SJCRH30 (cell line): ENCODE results near the gene C1QTNF4. TPM values are rescaled to one million over a fixed set of nuclear protein-coding genes. Genes with fewer than 3 reads are reported as not detected.
"Not testable (repeated sequence)": the region's sequence is repeated elsewhere in the genome, so short reads cannot be mapped to it uniquely, and the experiment has no call there.

ENCODE experiments used
- DNase-seq, 2 experiments: peaks; one replicate each; pipeline ENCODE4 v3.0.0-alpha.2; 2015 to 2020
- H3K27ac ChIP-seq: fragments of 250-450 bp; sonication (Bioruptor Pico); 2 replicates; pipeline ENCODE4 v1.5.1; 2020; ENCODE audit warnings: mild to moderate bottlenecking, moderate library complexity
- H3K27me3 ChIP-seq: fragments of 250-450 bp; sonication (Bioruptor Pico); 2 replicates; pipeline ENCODE4 v1.5.1; 2020; ENCODE audit warnings: mild to moderate bottlenecking, moderate library complexity
- H3K36me3 ChIP-seq: fragments of 250-450 bp; sonication (Bioruptor Pico); 2 replicates; pipeline ENCODE4 v1.5.1; 2020; ENCODE audit warnings: mild to moderate bottlenecking, moderate library complexity
- H3K4me1 ChIP-seq: fragments of 250-450 bp; sonication (Bioruptor Pico); 2 replicates; pipeline ENCODE4 v1.5.1; 2020; ENCODE audit warnings: mild to moderate bottlenecking, moderate library complexity
- H3K4me3 ChIP-seq: fragments of 250-450 bp; sonication (Bioruptor Pico); 2 replicates; pipeline ENCODE4 v1.5.1; 2020; ENCODE audit warnings: mild to moderate bottlenecking, moderate library complexity
- H3K9me3 ChIP-seq: fragments of 250-450 bp; sonication (Bioruptor Pico); replicated peaks from 2 replicates; pipeline ENCODE4 v1.5.1; 2020; ENCODE audit warnings: mild to moderate bottlenecking, moderate library complexity
- total RNA-seq: library from RNA; depleted of rRNA; stranded (reverse); fragments of >200 nt; shearing (Covaris generic); gene quantifications from 2 replicates; pipeline ENCODE4 v1.2.3, GENCODE V29; 2014

The C1QTNF4 gene
- total RNA-seq, 1 experiment from 2014 or later = not detected

DNA sequence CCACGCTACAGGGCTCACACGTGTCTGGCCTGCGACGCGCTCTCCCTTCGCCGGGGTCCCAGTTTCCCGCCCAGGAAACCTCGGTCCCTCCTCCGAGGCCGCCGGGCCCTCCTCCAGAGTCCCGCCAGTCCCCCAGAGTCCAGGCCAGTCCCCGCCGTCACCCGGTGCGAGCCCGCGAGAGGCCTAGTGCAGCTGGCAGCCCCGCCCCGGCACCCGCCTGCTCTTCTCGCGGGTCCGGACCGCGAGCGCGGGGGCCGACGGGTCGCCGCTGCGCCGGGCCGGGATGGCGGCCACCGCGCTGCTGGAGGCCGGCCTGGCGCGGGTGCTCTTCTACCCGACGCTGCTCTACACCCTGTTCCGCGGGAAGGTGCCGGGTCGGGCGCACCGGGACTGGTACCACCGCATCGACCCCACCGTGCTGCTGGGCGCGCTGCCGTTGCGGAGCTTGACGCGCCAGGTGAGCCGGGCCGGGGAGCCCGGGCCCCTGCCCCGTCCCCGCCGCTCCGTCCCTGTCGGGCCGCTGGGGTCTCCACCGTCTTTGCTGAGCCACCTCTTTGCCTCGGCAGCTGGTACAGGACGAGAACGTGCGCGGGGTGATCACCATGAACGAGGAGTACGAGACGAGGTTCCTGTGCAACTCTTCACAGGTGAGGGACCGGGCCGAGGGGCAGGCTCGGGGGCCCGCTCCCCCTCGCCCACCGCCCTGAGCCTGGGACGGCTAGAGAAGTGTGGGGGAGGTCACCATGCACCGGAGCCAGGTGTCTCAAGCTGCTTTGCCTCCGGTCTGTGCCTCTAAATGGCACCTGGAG lies 28.7 kb downstream of the C1QTNF4 start, which contains the start of gene PTPMT1:
TSS of gene PTPMT1 (plus strand) at position 260 of the 809 bp plus-strand sequence. CDS start at position 284, 24 bp downstream.
- Histone ChIP-seq H3K36me3 (peaks cover 8% of the 10 kb centered on the region), H3K9me3 (no peaks in the 10 kb centered on the region), H3K27me3 (no peaks in the 10 kb centered on the region), H3K27ac (peak within 1 kb of the TSS; percentile 66), H3K4me1 (no peaks in the 10 kb centered on the region; the same call in 1 of the 2 replicates), H3K4me3 (peak within 1 kb of the TSS; percentile 85)
- DNase-seq = peak; percentile 85 to 88

DNA sequence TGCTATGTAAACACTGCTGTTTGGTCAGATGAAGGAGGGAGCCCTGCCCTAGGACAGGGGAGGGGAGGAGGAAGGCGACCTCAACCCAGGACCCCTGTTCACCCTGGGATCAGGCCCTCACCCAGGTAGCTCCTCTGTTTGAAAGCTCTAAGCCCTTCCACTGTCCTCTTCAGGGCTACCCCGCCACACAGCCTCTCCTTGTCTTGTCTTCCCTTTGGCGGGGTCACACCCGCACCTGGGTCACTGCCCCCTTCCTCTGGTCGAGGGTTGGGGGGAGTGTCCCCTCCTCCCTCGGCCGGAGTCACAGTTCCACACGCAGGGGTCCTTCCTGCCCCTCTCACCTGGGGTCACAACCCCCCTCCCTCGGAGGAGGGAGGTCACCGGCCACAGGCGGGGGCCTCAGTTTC lies 29.3 kb downstream of the C1QTNF4 start:
- peak in 1 of 2 experiments; percentile 22 for DNase-seq
- Histone ChIP-seq H3K36me3 (peaks cover 5% of the 10 kb centered on the region; the same call in 1 of the 2 replicates), H3K27ac (peak overlapping the region; percentile 66), H3K4me1 (no peaks in the 10 kb centered on the region; the same call in 1 of the 2 replicates), H3K27me3 (no peaks in the 10 kb centered on the region), H3K9me3 (no peaks in the 10 kb centered on the region), H3K4me3 (peak overlapping the region; percentile 85)

DNA sequence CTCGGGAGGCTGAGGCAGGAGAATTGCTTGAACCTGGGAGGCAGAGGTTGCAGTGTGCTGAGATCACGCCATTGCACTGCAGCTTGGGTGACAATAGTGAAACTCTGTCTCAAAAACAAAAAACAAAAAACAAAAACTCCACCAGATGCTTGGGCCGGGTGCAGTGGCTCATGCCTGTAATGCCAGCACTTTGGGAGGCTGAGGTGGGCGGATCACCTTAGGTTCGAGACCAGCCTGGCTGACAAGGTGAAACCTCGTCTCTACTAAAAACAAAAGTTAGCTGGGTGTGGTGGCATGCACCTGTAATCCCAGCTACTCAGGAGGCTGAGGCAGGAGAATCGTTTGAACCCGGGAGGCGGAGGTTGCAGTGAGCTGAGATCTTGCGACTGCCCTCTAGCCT lies 29.8 kb downstream of the C1QTNF4 start:
- not testable (repeated sequence) for DNase-seq, H3K27me3 ChIP-seq, H3K9me3 ChIP-seq, H3K4me1 ChIP-seq, H3K36me3 ChIP-seq, H3K4me3 ChIP-seq, H3K27ac ChIP-seq

- H3K4me1 ChIP-seq, H3K36me3 ChIP-seq, H3K4me3 ChIP-seq, H3K9me3 ChIP-seq, H3K27me3 ChIP-seq, H3K27ac ChIP-seq, DNase-seq: not testable (repeated sequence)
These were observed 31.8 kb downstream of the C1QTNF4 start for GRCh38 chr11:47562393-47562792.

DNA sequence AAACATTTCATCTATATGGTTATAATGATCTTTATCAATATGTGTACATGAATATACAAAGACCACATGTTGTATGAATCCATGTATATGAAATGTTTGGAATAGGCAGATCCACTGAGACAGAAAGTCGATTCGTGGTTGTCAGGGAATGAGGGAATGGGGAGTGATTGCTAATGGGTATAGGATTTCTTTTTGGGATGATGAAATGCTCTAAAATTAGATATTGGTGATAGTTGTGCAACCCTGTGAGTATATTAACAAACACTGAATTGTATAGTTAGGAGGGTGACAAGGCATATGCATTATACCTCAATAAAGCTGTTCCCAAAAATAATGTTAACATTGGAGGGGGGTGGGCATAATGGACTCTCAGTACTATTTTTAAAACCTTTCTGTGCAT lies 33.8 kb downstream of the C1QTNF4 start:
- H3K36me3 ChIP-seq = no peaks in the 10 kb centered on the region
- no peaks in the 10 kb centered on the region; the same call in 1 of the 2 replicates for H3K4me1 ChIP-seq
- H3K4me3 ChIP-seq = no peak overlapping the region
- no peaks in the 10 kb centered on the region for H3K9me3 ChIP-seq
- H3K27me3 ChIP-seq = no peaks in the 10 kb centered on the region
- no peak overlapping the region for H3K27ac ChIP-seq
- no peak for DNase-seq

- no peak for DNase-seq
- Histone ChIP-seq H3K4me3 (no peak overlapping the region), H3K4me1 (peaks cover 4% of the 10 kb centered on the region; the same call in 1 of the 2 replicates), H3K27me3 (no peaks in the 10 kb centered on the region), H3K27ac (no peak overlapping the region), H3K9me3 (no peaks in the 10 kb centered on the region), H3K36me3 (no peaks in the 10 kb centered on the region)
These were observed 35.5 kb downstream of the C1QTNF4 start for GRCh38 chr11:47558695-47559094.

DNA sequence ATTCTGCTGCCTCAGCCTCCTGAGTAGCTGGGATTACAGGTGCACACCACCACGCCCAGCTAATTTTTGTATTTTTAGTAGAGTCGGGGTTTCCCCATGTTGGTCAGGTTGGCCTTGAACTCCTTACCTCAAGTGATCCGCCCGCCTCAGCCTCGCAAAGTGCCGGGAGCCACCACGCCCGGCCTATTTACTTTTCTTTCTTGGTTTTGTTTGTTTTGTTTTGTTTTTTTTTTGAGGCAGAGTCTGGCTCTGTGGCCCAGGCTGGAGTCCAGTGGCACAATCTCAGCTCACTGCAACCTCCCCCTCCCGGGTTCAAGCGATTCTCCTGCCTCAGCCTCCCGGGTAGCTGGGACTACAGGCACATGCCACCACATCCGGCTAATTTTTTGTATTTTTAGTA lies 37.2 kb downstream of the C1QTNF4 start:
- H3K4me3 ChIP-seq, H3K4me1 ChIP-seq, DNase-seq: not testable (repeated sequence)

GRCh38 chr11:47553406-47553743 lies 40.8 kb downstream of the C1QTNF4 start:
- H3K27ac ChIP-seq = peak overlapping the region; percentile 15; the same call in 1 of the 2 replicates
- no peaks in the 10 kb centered on the region for H3K27me3 ChIP-seq
- no peaks in the 10 kb centered on the region for H3K9me3 ChIP-seq
- H3K4me3 ChIP-seq = peak overlapping the region; percentile 88
- peaks cover 13% of the 10 kb centered on the region for H3K4me1 ChIP-seq
- no peak for DNase-seq
- peaks cover 18% of the 10 kb centered on the region for H3K36me3 ChIP-seq

More for the DNA sequence above, 37.2 kb downstream of the C1QTNF4 start:
- not testable (repeated sequence) for H3K9me3 ChIP-seq, H3K36me3 ChIP-seq, H3K27me3 ChIP-seq, H3K27ac ChIP-seq

- Histone ChIP-seq H3K36me3 (peaks cover 23% of the 10 kb centered on the region), H3K27me3 (no peaks in the 10 kb centered on the region), H3K4me1 (peaks cover 13% of the 10 kb centered on the region), H3K27ac (peak within 1 kb of the TSS; percentile 69), H3K9me3 (no peaks in the 10 kb centered on the region), H3K4me3 (peak within 1 kb of the TSS; percentile 88)
- peak; percentile 94 to 96 for DNase-seq
These were observed 41.4 kb downstream of the C1QTNF4 start, which contains the start of gene CELF1 for GRCh38 chr11:47552566-47553405. Gene CELF1 (minus strand): TSS chr11:47553132. CDS start chr11:47499523, 53,609 bp downstream.

DNA sequence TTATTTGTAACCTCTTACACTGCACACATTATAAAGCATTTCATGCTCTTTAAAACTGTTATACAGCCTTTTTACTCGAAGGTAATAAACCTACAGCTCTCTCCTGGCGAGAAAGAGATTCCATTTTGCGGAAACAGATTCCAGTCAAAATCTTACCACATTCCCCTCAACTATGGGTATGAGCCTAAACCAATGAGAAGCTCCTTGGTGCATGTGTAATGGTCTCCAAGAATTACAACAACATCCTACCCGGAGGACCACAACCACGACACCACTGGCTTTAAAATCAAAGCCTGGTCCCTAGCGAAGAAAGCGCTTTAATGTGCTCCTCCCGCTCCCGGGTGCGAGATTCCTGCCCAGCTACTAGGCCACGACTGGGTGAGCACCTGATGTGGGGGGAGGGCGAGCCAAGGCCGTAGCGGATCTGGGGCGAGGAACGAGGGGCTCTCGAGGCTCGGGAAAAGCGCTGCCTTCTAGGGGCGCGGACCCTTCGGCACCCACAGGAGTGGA lies 42.1 kb downstream of the C1QTNF4 start:
- DNase-seq = peak; percentile 45 to 48
- H3K36me3 ChIP-seq = peaks cover 25% of the 10 kb centered on the region
- no peaks in the 10 kb centered on the region for H3K27me3 ChIP-seq
- peaks cover 13% of the 10 kb centered on the region for H3K4me1 ChIP-seq
- H3K27ac ChIP-seq = peak overlapping the region; percentile 69
- no peaks in the 10 kb centered on the region for H3K9me3 ChIP-seq
- peak overlapping the region; percentile 88 for H3K4me3 ChIP-seq

DNA sequence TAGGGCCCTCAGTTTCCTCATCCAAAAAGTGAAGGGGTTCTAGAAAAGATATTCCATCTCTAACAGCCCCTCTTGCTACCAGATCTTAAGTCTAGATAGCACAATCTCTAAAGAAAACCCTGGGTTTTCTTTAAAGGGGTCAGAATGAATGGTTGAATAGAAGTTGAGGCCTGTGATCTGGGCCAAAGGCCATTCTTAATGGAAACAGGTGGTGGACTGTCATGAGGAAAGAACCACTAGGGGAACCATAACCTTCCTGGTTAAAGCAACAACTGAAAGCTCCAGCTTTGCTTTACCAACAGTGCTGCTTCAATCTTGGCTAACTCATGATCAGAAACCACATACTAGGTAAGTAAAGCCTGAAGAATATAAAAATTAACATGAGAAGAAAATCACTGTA lies 43.1 kb downstream of the C1QTNF4 start:
- peak in 1 of 2 experiments; percentile 57 for DNase-seq
- no peaks in the 10 kb centered on the region for H3K9me3 ChIP-seq
- no peak overlapping the region for H3K27ac ChIP-seq

DNA sequence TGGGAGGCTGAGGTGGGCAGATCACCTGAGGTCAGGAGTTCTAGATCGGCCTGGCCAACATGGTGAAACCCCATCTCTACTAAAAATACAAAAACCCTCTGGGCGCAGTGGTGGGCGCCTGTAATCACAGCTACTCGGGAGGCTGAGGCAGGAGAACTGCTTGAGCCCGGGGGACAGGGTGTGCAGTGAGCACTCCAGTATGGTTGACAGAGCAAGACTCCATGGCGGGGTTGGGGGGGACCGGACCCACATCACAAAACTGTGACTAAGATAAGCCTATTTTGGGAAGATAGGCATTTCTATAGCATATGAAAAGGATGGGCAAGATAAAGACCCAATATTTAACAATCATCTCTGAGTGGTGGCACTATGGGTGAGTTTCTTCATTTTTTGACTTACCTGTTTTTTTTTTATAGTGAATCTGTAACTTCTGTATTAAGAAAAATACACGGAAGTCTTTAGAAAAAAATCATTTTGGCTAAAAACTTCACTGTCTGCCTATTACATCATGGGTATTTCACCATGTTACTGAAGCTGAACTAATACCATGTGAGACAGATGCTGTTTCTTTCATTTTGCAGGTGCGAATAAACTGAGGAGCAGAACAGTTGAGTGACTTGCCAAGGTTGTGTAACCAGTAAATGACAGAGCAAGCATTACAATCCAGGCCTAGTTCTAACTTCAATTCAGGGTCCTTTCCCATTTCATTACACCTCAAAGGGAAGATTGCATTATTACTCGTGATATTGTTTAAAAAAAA lies 43.7 kb downstream of the C1QTNF4 start:
- no peak for DNase-seq

More for the DNA sequence above, 43.1 kb downstream of the C1QTNF4 start:
- Histone ChIP-seq H3K4me3 (no peak overlapping the region; the same call in 1 of the 2 replicates), H3K36me3 (peaks cover 26% of the 10 kb centered on the region), H3K4me1 (peaks cover 13% of the 10 kb centered on the region), H3K27me3 (no peaks in the 10 kb centered on the region)

DNA sequence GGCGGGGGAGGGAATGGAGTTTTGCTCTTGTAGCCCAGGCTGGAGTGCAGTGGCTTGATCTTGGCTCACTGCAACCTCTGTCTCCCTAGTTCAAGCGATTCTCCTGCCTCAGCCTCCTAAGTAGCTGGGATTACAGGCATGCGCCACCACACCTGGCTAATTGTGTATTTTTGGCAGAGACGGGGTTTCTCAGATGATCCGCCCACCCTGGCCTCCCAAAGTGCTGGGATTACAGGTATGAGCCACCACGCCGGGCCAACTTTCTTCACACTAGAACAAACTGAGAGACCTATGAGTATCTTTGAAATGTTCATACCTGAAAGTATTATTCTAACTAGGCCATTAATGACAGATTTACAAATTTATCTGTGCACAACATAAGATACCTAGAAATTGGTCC lies 47.9 kb downstream of the C1QTNF4 start:
- not testable (repeated sequence) for H3K4me1 ChIP-seq, H3K9me3 ChIP-seq, H3K27ac ChIP-seq, DNase-seq, H3K27me3 ChIP-seq, H3K4me3 ChIP-seq
- peaks cover 27% of the 10 kb centered on the region for H3K36me3 ChIP-seq

More for the DNA sequence above, 43.7 kb downstream of the C1QTNF4 start:
- Histone ChIP-seq H3K9me3 (no peaks in the 10 kb centered on the region), H3K27ac (no peak overlapping the region), H3K4me3 (no peak overlapping the region), H3K36me3 (peaks cover 26% of the 10 kb centered on the region), H3K4me1 (peaks cover 13% of the 10 kb centered on the region), H3K27me3 (no peaks in the 10 kb centered on the region)

DNA sequence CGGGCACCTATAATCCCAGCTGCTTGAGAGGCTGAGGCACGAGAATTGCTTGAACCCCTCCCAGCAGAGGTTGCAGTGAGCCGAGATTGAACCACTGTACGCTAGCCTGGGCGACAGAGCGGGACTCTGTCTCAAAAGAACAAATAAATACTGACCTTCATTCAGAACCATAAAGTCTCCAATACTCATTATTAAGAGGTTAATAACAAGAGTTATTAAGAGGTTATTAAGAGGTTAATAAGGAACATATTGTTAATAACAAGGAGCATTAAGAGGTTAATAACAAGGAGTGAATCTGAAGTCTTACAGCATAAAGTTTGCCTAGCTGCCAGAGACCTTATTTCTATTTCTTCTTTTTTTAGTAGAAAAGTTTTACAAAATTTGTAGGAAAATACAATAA lies 48.9 kb downstream of the C1QTNF4 start:
- no peak for DNase-seq
- Histone ChIP-seq H3K27me3 (no peaks in the 10 kb centered on the region), H3K4me3 (no peak overlapping the region), H3K4me1 (no peaks in the 10 kb centered on the region), H3K27ac (no peak overlapping the region), H3K9me3 (no peaks in the 10 kb centered on the region), H3K36me3 (peaks cover 22% of the 10 kb centered on the region)
